Endodermal cell (in vitro differentiated cells): ENCODE results near the gene ABHD17B. TPM values are rescaled to one million over a fixed set of nuclear protein-coding genes. Genes with fewer than 3 reads are reported as not detected.
A peak's percentile ranks its signal among the peaks of the same experiment; 100 is the strongest.

Source experiments
- DNase-seq: peaks from one replicate; pipeline ENCODE4 v3.0.0-alpha.2; 2017
- H3K27ac ChIP-seq: 2 replicates; pipeline ENCODE4 v1.5.1; 2013; ENCODE audit warnings: mild to moderate bottlenecking, low read depth, low read length, moderate library complexity
- H3K27me3 ChIP-seq: 2 replicates; pipeline ENCODE4 v1.6.1; 2013; ENCODE audit warnings: mild to moderate bottlenecking, low read length, moderate library complexity; ENCODE audit not compliant: insufficient read depth, control insufficient read depth, poor library complexity, severe bottlenecking
- H3K36me3 ChIP-seq: 2 replicates; pipeline ENCODE4 v1.7.0; 2013; ENCODE audit warnings: mild to moderate bottlenecking, low read length, moderate library complexity; ENCODE audit not compliant: control insufficient read depth, insufficient read depth
- H3K4me1 ChIP-seq: one replicate; pipeline ENCODE4 v1.7.0; 2013; ENCODE audit warnings: low read length; ENCODE audit not compliant: control insufficient read depth, insufficient read depth
- H3K4me3 ChIP-seq: 2 replicates; pipeline ENCODE4 v1.5.1; 2013; ENCODE audit warnings: mild to moderate bottlenecking, low read length, moderate library complexity
- H3K9ac ChIP-seq: 2 replicates; pipeline ENCODE4 v1.6.1; 2013; ENCODE audit warnings: mild to moderate bottlenecking, low read length, moderate library complexity; ENCODE audit not compliant: poor library complexity, severe bottlenecking; ENCODE audit errors: extremely low read depth
- H3K9me3 ChIP-seq: 2 replicates; pipeline ENCODE4 v1.6.1; 2013; ENCODE audit warnings: mild to moderate bottlenecking, low read length, moderate library complexity; ENCODE audit not compliant: control insufficient read depth
- H3K27ac Mint-ChIP-seq: 2 replicates; pipeline ENCODE4 v1.8.0; 2020; ENCODE audit warnings: mixed read lengths
- H3K27me3 Mint-ChIP-seq: 2 replicates; pipeline ENCODE4 v1.8.0; 2021; ENCODE audit warnings: mild to moderate bottlenecking, mixed read lengths; ENCODE audit not compliant: insufficient read depth
- H3K36me3 Mint-ChIP-seq: 2 replicates; pipeline ENCODE4 v1.8.0; 2020; ENCODE audit warnings: low read depth, mixed read lengths
- H3K4me1 Mint-ChIP-seq: 2 replicates; pipeline ENCODE4 v1.8.0; 2020; ENCODE audit warnings: mixed read lengths
- H3K4me3 Mint-ChIP-seq: 2 replicates; pipeline ENCODE4 v1.8.0; 2020; ENCODE audit warnings: mild to moderate bottlenecking, moderate library complexity, mixed read lengths
- H3K9me3 Mint-ChIP-seq: 2 replicates; pipeline ENCODE4 v1.8.0; 2020; ENCODE audit warnings: mild to moderate bottlenecking, mixed read lengths
- WGBS, 2 experiments: methylation state at CpG; one replicate each; pipeline versions ENCODE4 v1.1.5 to v1.1.7; 2013; ENCODE audit warnings: missing lambda C conversion rate in 2 of 2, mixed read lengths in 1 of 2; ENCODE audit not compliant: insufficient coverage in 1 of 2, insufficient read length in 1 of 2; 5-methylcytosine and 5-hydroxymethylcytosine counted together
- total RNA-seq, 2 donors: library from RNA; stranded (reverse); fragmentation: NEBNext Ultra II Directional in 1 of 2; extraction: Animal tissue kit (Norgen Biotek cat#: 25700) in 1 of 2; gene quantifications; 2 replicates in 1 of 2; 3 replicates in 1 of 2; pipeline ENCODE4 v1.2.1, GENCODE V29; 2021
- TF ChIP-seq, protein P1 (sequence below): fragments of 200-600 bp; sonication (generic); conservative IDR thresholded peaks from 2 replicates; pipeline ENCODE4 v1.5.0; 2021; ENCODE audit warnings: antibody characterized with exemption, mild to moderate bottlenecking

Gene ABHD17B
- total RNA-seq, 2 donors from 2014 or later = 32.3 to 44.9 TPM

DNA sequence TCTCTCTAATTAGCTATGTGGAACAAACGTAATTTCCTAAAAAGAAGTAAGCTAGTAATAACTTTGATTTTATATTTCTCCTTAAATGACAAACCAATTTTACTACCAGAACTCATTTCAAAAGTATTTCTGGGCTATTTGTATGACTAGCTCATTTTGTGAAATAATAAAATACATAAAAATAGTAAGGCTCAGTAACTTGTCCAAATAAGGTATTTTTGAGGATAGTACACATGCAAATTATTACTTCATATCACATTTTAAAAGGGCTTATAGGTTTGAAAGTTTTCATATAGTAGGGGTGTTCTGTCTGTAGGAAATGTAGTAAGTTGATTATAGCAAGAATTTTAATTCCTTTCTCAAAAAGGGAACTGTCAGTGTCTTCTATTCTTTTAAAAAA lies 26.9 kb upstream of the ABHD17B start:
- Mint-ChIP-seq H3K36me3 (peaks cover 3% of the 10 kb centered on the region), H3K4me3 (no peak overlapping the region), H3K27me3 (no peaks in the 10 kb centered on the region), H3K4me1 (peaks cover 2% of the 10 kb centered on the region), H3K27ac (no peak overlapping the region), H3K9me3 (peaks cover 1% of the 10 kb centered on the region)
- H3K36me3 ChIP-seq = no peaks in the 10 kb centered on the region
- no peaks in the 10 kb centered on the region for H3K9me3 ChIP-seq
- no peaks in the 10 kb centered on the region for H3K4me1 ChIP-seq
- no peak for DNase-seq
- WGBS, 2 experiments = no CpG with 5 or more reads among the region's 1 CpG
- no peaks in the 10 kb centered on the region for H3K27me3 ChIP-seq
- no peak overlapping the region for H3K9ac ChIP-seq
- no peak overlapping the region for H3K27ac ChIP-seq
- TF ChIP-seq, protein P1, sequence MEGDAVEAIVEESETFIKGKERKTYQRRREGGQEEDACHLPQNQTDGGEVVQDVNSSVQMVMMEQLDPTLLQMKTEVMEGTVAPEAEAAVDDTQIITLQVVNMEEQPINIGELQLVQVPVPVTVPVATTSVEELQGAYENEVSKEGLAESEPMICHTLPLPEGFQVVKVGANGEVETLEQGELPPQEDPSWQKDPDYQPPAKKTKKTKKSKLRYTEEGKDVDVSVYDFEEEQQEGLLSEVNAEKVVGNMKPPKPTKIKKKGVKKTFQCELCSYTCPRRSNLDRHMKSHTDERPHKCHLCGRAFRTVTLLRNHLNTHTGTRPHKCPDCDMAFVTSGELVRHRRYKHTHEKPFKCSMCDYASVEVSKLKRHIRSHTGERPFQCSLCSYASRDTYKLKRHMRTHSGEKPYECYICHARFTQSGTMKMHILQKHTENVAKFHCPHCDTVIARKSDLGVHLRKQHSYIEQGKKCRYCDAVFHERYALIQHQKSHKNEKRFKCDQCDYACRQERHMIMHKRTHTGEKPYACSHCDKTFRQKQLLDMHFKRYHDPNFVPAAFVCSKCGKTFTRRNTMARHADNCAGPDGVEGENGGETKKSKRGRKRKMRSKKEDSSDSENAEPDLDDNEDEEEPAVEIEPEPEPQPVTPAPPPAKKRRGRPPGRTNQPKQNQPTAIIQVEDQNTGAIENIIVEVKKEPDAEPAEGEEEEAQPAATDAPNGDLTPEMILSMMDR = no peak
- no peak overlapping the region for H3K4me3 ChIP-seq

- TF ChIP-seq, protein P1 = no peak
- no peak overlapping the region for H3K27ac ChIP-seq
- no peak overlapping the region for H3K9ac ChIP-seq
- H3K4me3 ChIP-seq = no peak overlapping the region
- no peaks in the 10 kb centered on the region for H3K27me3 ChIP-seq
- no peaks in the 10 kb centered on the region for H3K27me3 Mint-ChIP-seq
- 92% methylated on average over 3 of the region's 4 CpGs; no CpG with 5 or more reads in 1 of the 2 experiments for WGBS, 2 experiments
- no peak overlapping the region for H3K4me3 Mint-ChIP-seq
- peaks cover 3% of the 10 kb centered on the region for H3K9me3 ChIP-seq
- no peaks in the 10 kb centered on the region for H3K36me3 ChIP-seq
- H3K4me1 Mint-ChIP-seq = peaks cover 2% of the 10 kb centered on the region
- no peaks in the 10 kb centered on the region for H3K4me1 ChIP-seq
- H3K36me3 Mint-ChIP-seq = peaks cover 7% of the 10 kb centered on the region
- DNase-seq = no peak
- no peak overlapping the region for H3K27ac Mint-ChIP-seq
- H3K9me3 Mint-ChIP-seq = peaks cover 1% of the 10 kb centered on the region
These were observed 26.2 kb upstream of the ABHD17B start for GRCh38 chr9:71937070-71937625.

GRCh38 chr9:71936066-71936465 lies 25.1 kb upstream of the ABHD17B start:
- H3K36me3 ChIP-seq = no peaks in the 10 kb centered on the region
- H3K9me3 ChIP-seq = peaks cover 5% of the 10 kb centered on the region
- no peak overlapping the region for H3K4me3 ChIP-seq
- Mint-ChIP-seq H3K9me3 (peaks cover 1% of the 10 kb centered on the region), H3K27ac (peak overlapping the region; percentile 71), H3K27me3 (no peaks in the 10 kb centered on the region), H3K4me1 (peaks cover 2% of the 10 kb centered on the region), H3K4me3 (no peak overlapping the region), H3K36me3 (peaks cover 8% of the 10 kb centered on the region)
- H3K27me3 ChIP-seq = no peaks in the 10 kb centered on the region
- H3K9ac ChIP-seq = no peak overlapping the region
- no peak for DNase-seq
- WGBS, 2 experiments = 45 to 64% methylated on average over 1 of the region's 1 CpG
- H3K4me1 ChIP-seq = no peaks in the 10 kb centered on the region
- H3K27ac ChIP-seq = no peak overlapping the region
- TF ChIP-seq, protein P1 = no peak
